Mesenchymal stem cell (in vitro differentiated cells and primary cell): ENCODE measurements around the gene CHMP3.

Experiments used
- DNase-seq: peaks from one replicate; pipeline ENCODE4 v3.0.0-alpha.2; 2013
- H2AFZ ChIP-seq: one replicate; pipeline ENCODE4 v1.6.1; 2013; ENCODE audit warnings: low read depth, mild to moderate bottlenecking, control low read depth, inconsistent platforms, low read length, moderate library complexity
- H2AK5ac ChIP-seq: 2 replicates; pipeline ENCODE4 v1.6.1; 2013; ENCODE audit warnings: low read length, moderate library complexity, mild to moderate bottlenecking, inconsistent platforms; ENCODE audit not compliant: severe bottlenecking
- H2BK120ac ChIP-seq: one replicate; pipeline ENCODE4 v1.6.1; 2013; ENCODE audit warnings: low read depth, mild to moderate bottlenecking, inconsistent platforms, low read length, moderate library complexity
- H2BK12ac ChIP-seq, 2 experiments: one replicate each; pipeline ENCODE4 v1.6.1; 2013; ENCODE audit warnings: inconsistent platforms in 2 of 2, low read length in 2 of 2, mild to moderate bottlenecking in 2 of 2, moderate library complexity in 2 of 2, control low read depth in 1 of 2
- H2BK15ac ChIP-seq: one replicate; pipeline ENCODE4 v1.6.1; 2013; ENCODE audit warnings: mild to moderate bottlenecking, low read depth, inconsistent platforms; ENCODE audit not compliant: poor library complexity, severe bottlenecking
- H2BK5ac ChIP-seq: 2 replicates; pipeline ENCODE4 v1.6.1; 2013; ENCODE audit warnings: low read depth, mild to moderate bottlenecking, low read length, control low read depth, inconsistent platforms; ENCODE audit not compliant: poor library complexity, severe bottlenecking
- H3K14ac ChIP-seq, 2 experiments: one replicate each; pipeline ENCODE4 v1.6.1; 2013; ENCODE audit warnings: inconsistent platforms in 2 of 2, low read length in 2 of 2, control low read depth in 1 of 2, mild to moderate bottlenecking in 1 of 2, moderate library complexity in 1 of 2
- H3K18ac ChIP-seq, 2 experiments: one replicate each; pipeline ENCODE4 v1.6.1; 2013; ENCODE audit warnings: inconsistent platforms in 2 of 2, low read length in 2 of 2, control low read depth in 1 of 2, low read depth in 1 of 2, mild to moderate bottlenecking in 1 of 2
- H3K23ac ChIP-seq, 2 experiments: one replicate each; pipeline ENCODE4 v1.6.1; 2013; ENCODE audit warnings: inconsistent platforms in 2 of 2, low read length in 2 of 2, mild to moderate bottlenecking in 2 of 2, moderate library complexity in 2 of 2, control low read depth in 1 of 2
- H3K27ac ChIP-seq: 2 replicates; pipeline ENCODE4 v1.5.1; 2013; ENCODE audit warnings: mild to moderate bottlenecking, moderate library complexity, low read length, control low read depth, inconsistent platforms; ENCODE audit not compliant: poor library complexity, severe bottlenecking
- H3K27me3 ChIP-seq, 2 experiments: 2 replicates each; pipeline versions ENCODE4 v1.6.1 to v1.7.0; 2013; ENCODE audit warnings: low read length in 2 of 2, mild to moderate bottlenecking in 2 of 2, moderate library complexity in 2 of 2, control low read depth in 1 of 2, inconsistent platforms in 1 of 2; ENCODE audit not compliant: control insufficient read depth in 1 of 2, insufficient read depth in 1 of 2
- H3K36me3 ChIP-seq, 2 experiments: 2 replicates each; pipeline versions ENCODE4 v1.6.1 to v1.7.0; 2013; ENCODE audit warnings: low read length in 2 of 2, control low read depth in 1 of 2, inconsistent platforms in 1 of 2, low read depth in 1 of 2, mild to moderate bottlenecking in 1 of 2; ENCODE audit not compliant: insufficient read depth in 2 of 2, control insufficient read depth in 1 of 2
- H3K4ac ChIP-seq, 2 experiments: one replicate each; pipeline ENCODE4 v1.6.1; 2013; ENCODE audit warnings: inconsistent platforms in 2 of 2, low read length in 2 of 2, mild to moderate bottlenecking in 2 of 2, moderate library complexity in 2 of 2, control low read depth in 1 of 2, low read depth in 1 of 2
- H3K4me1 ChIP-seq: 2 replicates; pipeline ENCODE4 v1.6.1; 2013; ENCODE audit warnings: low read depth, low read length, control low read depth; ENCODE audit not compliant: control insufficient read depth, insufficient read depth
- H3K4me2 ChIP-seq: 2 replicates; pipeline ENCODE4 v1.6.1; 2013; ENCODE audit warnings: low read length, mild to moderate bottlenecking, inconsistent platforms; ENCODE audit not compliant: poor library complexity, severe bottlenecking
- H3K4me3 ChIP-seq, 2 experiments: 2 replicates each; pipeline versions ENCODE4 v1.5.1 to v1.7.0; 2013; ENCODE audit warnings: low read length in 2 of 2, mild to moderate bottlenecking in 2 of 2, control low read depth in 1 of 2, low read depth in 1 of 2; ENCODE audit not compliant: insufficient read depth in 1 of 2
- H3K79me1 ChIP-seq: replicated peaks from 2 replicates; pipeline ENCODE4 v1.6.1; 2013; ENCODE audit warnings: mild to moderate bottlenecking, control low read depth, low read length, inconsistent platforms; ENCODE audit not compliant: poor library complexity, severe bottlenecking
- H3K9ac ChIP-seq: 2 replicates; pipeline ENCODE4 v1.7.0; 2013; ENCODE audit warnings: mild to moderate bottlenecking, low read length, moderate library complexity
- H3K9me3 ChIP-seq: 2 replicates; pipeline ENCODE4 v1.7.0; 2013; ENCODE audit warnings: mild to moderate bottlenecking, low read length; ENCODE audit not compliant: control insufficient read depth
- H4K8ac ChIP-seq: one replicate; pipeline ENCODE4 v1.6.1; 2013; ENCODE audit warnings: inconsistent platforms, mild to moderate bottlenecking, low read length, moderate library complexity
- H4K91ac ChIP-seq: one replicate; pipeline ENCODE4 v1.6.1; 2013; ENCODE audit warnings: mild to moderate bottlenecking, low read length, inconsistent platforms
- WGBS: methylation state at CpG from one replicate; pipeline ENCODE4 v1.1.7; 2013; ENCODE audit warnings: mixed read lengths; 5-methylcytosine and 5-hydroxymethylcytosine counted together

Gene CHMP3

GRCh38 chr2:86598966-86599365 lies 35.7 kb upstream of the CHMP3 start:
- Histone ChIP-seq H3K27me3 (no peaks in the 10 kb centered on the region), H3K4me3 (no peak overlapping the region), H2AK5ac (no peak overlapping the region), H3K27ac (no peak overlapping the region), H3K14ac (no peak overlapping the region), H3K36me3 (peaks cover 0 to 5% of the 10 kb centered on the region in 2 experiments), H3K4me2 (no peak overlapping the region), H3K18ac (no peak overlapping the region), H3K4me1 (no peaks in the 10 kb centered on the region), H2BK5ac (no peak overlapping the region), H4K91ac (no peak overlapping the region), H2AFZ (no peak overlapping the region), H2BK12ac (no peak overlapping the region), H2BK15ac (no peak overlapping the region), H4K8ac (no peak overlapping the region), H2BK120ac (no peak overlapping the region), H3K23ac (no peak overlapping the region), H3K9me3 (no peaks in the 10 kb centered on the region), H3K4ac (no peak overlapping the region), H3K9ac (no peak overlapping the region), H3K79me1 (peaks cover 2% of the 10 kb centered on the region)
- DNase-seq: no peak
- 90% methylated on average over 2 of the region's 2 CpGs for WGBS

DNA sequence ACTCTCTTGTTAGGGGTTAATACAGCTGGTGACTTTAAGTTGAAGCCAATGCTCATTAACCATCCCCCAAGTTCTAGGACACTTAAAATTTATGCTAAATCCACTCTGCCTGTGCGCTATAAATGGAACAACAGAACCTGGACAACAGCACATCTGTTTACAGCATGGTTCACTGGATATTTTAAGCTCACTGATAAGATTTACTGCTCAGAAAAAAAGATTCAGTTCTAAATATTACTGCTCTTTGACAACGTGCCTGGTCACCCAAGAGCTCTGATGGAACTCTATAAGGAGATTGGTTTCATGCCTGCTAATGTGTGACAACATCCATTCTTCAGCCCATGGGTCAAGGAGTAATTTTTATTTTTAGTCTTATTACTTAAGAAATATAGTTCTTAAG lies 32.9 kb upstream of the CHMP3 start:
- Histone ChIP-seq H4K8ac (no peak overlapping the region), H4K91ac (no peak overlapping the region), H2BK5ac (no peak overlapping the region), H2BK120ac (no peak overlapping the region), H3K4me1 (no peaks in the 10 kb centered on the region), H2BK15ac (no peak overlapping the region), H3K9ac (no peak overlapping the region), H3K27me3 (no peaks in the 10 kb centered on the region), H3K4me3 (no peak overlapping the region), H3K79me1 (no peaks in the 10 kb centered on the region), H3K4me2 (no peak overlapping the region), H2AK5ac (no peak overlapping the region), H2BK12ac (no peak overlapping the region), H3K36me3 (no peaks in the 10 kb centered on the region), H3K18ac (no peak overlapping the region), H3K27ac (no peak overlapping the region), H2AFZ (no peak overlapping the region), H3K14ac (no peak overlapping the region), H3K23ac (no peak overlapping the region), H3K9me3 (no peaks in the 10 kb centered on the region), H3K4ac (no peak overlapping the region)
- 23% methylated on average over 1 of the region's 2 CpGs for WGBS
- DNase-seq: no peak

- H2AFZ ChIP-seq: no peak overlapping the region
- no peaks in the 10 kb centered on the region for H3K79me1 ChIP-seq
- no peak overlapping the region for H4K91ac ChIP-seq
- no peak overlapping the region for H3K27ac ChIP-seq
- H2BK15ac ChIP-seq: no peak overlapping the region
- no peak overlapping the region for H3K4ac ChIP-seq
- no peak overlapping the region for H3K18ac ChIP-seq
- 93% methylated on average over 2 of the region's 2 CpGs for WGBS
- H3K23ac ChIP-seq: no peak overlapping the region
- no peak overlapping the region for H2AK5ac ChIP-seq
- DNase-seq: no peak
- no peaks in the 10 kb centered on the region for H3K4me1 ChIP-seq
- no peak overlapping the region for H2BK5ac ChIP-seq
- no peak overlapping the region for H3K9ac ChIP-seq
- H3K9me3 ChIP-seq: no peaks in the 10 kb centered on the region
- H4K8ac ChIP-seq: no peak overlapping the region
- H3K36me3 ChIP-seq: no peaks in the 10 kb centered on the region
- H3K4me2 ChIP-seq: no peak overlapping the region
- no peak overlapping the region for H2BK120ac ChIP-seq
- no peaks in the 10 kb centered on the region for H3K27me3 ChIP-seq
- H3K14ac ChIP-seq: no peak overlapping the region
- H2BK12ac ChIP-seq: no peak overlapping the region
- no peak overlapping the region for H3K4me3 ChIP-seq
Observed at GRCh38 chr2:86593266-86593665, 30.0 kb upstream of the CHMP3 start.

- Histone ChIP-seq H2BK15ac (no peak overlapping the region), H3K4me3 (no peak overlapping the region), H3K36me3 (no peaks in the 10 kb centered on the region)
Observed at GRCh38 chr2:86592547-86593230, 29.4 kb upstream of the CHMP3 start.

More at GRCh38 chr2:86592547-86593230, 29.4 kb upstream of the CHMP3 start:
- Histone ChIP-seq H4K91ac (no peak overlapping the region), H2AFZ (no peak overlapping the region), H3K27me3 (no peaks in the 10 kb centered on the region), H2BK5ac (no peak overlapping the region), H3K18ac (no peak overlapping the region), H3K14ac (no peak overlapping the region), H3K9ac (no peak overlapping the region), H2BK120ac (no peak overlapping the region), H3K9me3 (no peaks in the 10 kb centered on the region), H3K27ac (no peak overlapping the region), H3K4ac (no peak overlapping the region), H4K8ac (no peak overlapping the region), H3K4me2 (no peak overlapping the region), H2BK12ac (no peak overlapping the region), H2AK5ac (no peak overlapping the region), H3K4me1 (no peaks in the 10 kb centered on the region), H3K79me1 (no peaks in the 10 kb centered on the region), H3K23ac (no peak overlapping the region)
- WGBS: 78% methylated on average over 3 of the region's 3 CpGs
- no peak for DNase-seq
